WTC11 (cell line): ENCODE measurements around the gene WNT5A.

Experiments
- CREB1 ChIP-seq: sonication (generic); formaldehyde crosslinking; IDR thresholded peaks from 2 replicates; pipeline ENCODE4 v1.8.0; 2023; ENCODE audit warnings: mild to moderate bottlenecking, missing genetic modification reagents
- ELF4 ChIP-seq: sonication (generic); formaldehyde crosslinking; IDR thresholded peaks from 2 replicates; pipeline ENCODE4 v1.8.1; 2022; ENCODE audit warnings: low read depth, mild to moderate bottlenecking, moderate library complexity, missing genetic modification reagents
- ETV6 ChIP-seq: sonication (generic); formaldehyde crosslinking; IDR thresholded peaks from 2 replicates; pipeline ENCODE4 v1.8.1; 2022; ENCODE audit warnings: mild to moderate bottlenecking, missing genetic modification reagents
- FOXP1 ChIP-seq: sonication (generic); formaldehyde crosslinking; IDR thresholded peaks from 2 replicates; pipeline ENCODE4 v1.8.0; 2022; ENCODE audit warnings: missing genetic modification reagents, mild to moderate bottlenecking, moderate library complexity, borderline replicate concordance
- KAT7 ChIP-seq: sonication (generic); formaldehyde crosslinking; IDR thresholded peaks from 2 replicates; pipeline ENCODE4 v1.8.1; 2023; ENCODE audit warnings: missing genetic modification reagents, mild to moderate bottlenecking, borderline replicate concordance
- RELA ChIP-seq: sonication (generic); formaldehyde crosslinking; IDR thresholded peaks from 2 replicates; pipeline ENCODE4 v1.8.1; 2022; ENCODE audit warnings: missing genetic modification reagents, mild to moderate bottlenecking, borderline replicate concordance
- SOX15 ChIP-seq: fragments of 250-450 bp; sonication (Bioruptor Pico); IDR thresholded peaks from 2 replicates; pipeline ENCODE4 v1.9.0; 2021; ENCODE audit warnings: mild to moderate bottlenecking
- SP1 ChIP-seq: sonication (generic); formaldehyde crosslinking; conservative IDR thresholded peaks from 2 replicates; pipeline ENCODE4 v1.8.1; 2022; ENCODE audit warnings: missing genetic modification reagents
- ZBTB21 ChIP-seq: sonication (generic); formaldehyde crosslinking; IDR thresholded peaks from 2 replicates; pipeline ENCODE4 v1.8.1; 2023; ENCODE audit warnings: mild to moderate bottlenecking, missing genetic modification reagents, borderline replicate concordance
- ZNF121 ChIP-seq: sonication (generic); formaldehyde crosslinking; IDR thresholded peaks from 2 replicates; pipeline ENCODE4 v1.8.0; 2023; ENCODE audit warnings: missing genetic modification reagents
- TF ChIP-seq, protein P1 (sequence below): sonication (generic); formaldehyde crosslinking; IDR thresholded peaks from 2 replicates; pipeline ENCODE4 v1.8.1; 2023; ENCODE audit warnings: mild to moderate bottlenecking, missing genetic modification reagents, borderline replicate concordance
- TF ChIP-seq, protein P2 (sequence below): fragments of 200-600 bp; IDR thresholded peaks from 2 replicates; pipeline ENCODE4 v1.8.0; 2022; ENCODE audit warnings: antibody characterized with exemption
- TF ChIP-seq, protein P3 (sequence below): sonication (generic); formaldehyde crosslinking; IDR thresholded peaks from 2 replicates; pipeline ENCODE4 v1.8.0; 2022; ENCODE audit warnings: mild to moderate bottlenecking, missing genetic modification reagents
- TF ChIP-seq, protein P4 (sequence below): sonication (generic); formaldehyde crosslinking; IDR thresholded peaks from 2 replicates; pipeline ENCODE4 v1.8.1; 2023; ENCODE audit warnings: mild to moderate bottlenecking, missing genetic modification reagents, moderate library complexity

DNA sequence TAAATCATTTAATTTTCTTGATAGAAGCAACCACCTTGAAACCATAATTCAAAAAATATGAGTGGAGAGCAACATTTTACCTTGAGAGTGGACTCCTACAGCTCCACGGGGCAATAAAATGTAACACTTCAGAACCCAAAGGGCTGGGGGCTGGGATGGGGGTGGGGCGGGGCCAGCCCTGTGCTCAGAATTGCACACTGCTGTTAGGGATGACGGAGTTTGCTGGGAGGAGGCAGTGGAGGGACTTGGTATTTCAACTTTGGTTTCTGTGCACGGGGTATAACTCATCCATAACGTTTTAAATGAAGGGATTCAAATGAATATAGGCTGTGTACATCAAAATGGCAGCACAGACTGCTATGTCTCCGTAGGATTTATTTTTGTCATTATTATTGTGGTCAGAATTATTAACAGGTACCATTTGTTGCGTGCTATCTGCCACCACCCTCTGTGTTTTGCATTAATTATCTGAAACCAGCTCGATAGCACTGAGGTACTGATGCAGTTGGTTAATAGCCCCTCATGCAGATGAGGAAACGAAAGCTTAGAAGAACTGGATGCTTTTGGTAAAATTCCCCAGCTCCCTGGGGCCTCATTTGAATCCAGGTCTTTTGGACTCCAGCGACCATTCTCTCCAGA is 29.4 kb upstream of the WNT5A start:
- TF ChIP-seq, protein P1, sequence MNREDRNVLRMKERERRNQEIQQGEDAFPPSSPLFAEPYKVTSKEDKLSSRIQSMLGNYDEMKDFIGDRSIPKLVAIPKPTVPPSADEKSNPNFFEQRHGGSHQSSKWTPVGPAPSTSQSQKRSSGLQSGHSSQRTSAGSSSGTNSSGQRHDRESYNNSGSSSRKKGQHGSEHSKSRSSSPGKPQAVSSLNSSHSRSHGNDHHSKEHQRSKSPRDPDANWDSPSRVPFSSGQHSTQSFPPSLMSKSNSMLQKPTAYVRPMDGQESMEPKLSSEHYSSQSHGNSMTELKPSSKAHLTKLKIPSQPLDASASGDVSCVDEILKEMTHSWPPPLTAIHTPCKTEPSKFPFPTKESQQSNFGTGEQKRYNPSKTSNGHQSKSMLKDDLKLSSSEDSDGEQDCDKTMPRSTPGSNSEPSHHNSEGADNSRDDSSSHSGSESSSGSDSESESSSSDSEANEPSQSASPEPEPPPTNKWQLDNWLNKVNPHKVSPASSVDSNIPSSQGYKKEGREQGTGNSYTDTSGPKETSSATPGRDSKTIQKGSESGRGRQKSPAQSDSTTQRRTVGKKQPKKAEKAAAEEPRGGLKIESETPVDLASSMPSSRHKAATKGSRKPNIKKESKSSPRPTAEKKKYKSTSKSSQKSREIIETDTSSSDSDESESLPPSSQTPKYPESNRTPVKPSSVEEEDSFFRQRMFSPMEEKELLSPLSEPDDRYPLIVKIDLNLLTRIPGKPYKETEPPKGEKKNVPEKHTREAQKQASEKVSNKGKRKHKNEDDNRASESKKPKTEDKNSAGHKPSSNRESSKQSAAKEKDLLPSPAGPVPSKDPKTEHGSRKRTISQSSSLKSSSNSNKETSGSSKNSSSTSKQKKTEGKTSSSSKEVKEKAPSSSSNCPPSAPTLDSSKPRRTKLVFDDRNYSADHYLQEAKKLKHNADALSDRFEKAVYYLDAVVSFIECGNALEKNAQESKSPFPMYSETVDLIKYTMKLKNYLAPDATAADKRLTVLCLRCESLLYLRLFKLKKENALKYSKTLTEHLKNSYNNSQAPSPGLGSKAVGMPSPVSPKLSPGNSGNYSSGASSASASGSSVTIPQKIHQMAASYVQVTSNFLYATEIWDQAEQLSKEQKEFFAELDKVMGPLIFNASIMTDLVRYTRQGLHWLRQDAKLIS: no peak
- TF ChIP-seq, protein P2, sequence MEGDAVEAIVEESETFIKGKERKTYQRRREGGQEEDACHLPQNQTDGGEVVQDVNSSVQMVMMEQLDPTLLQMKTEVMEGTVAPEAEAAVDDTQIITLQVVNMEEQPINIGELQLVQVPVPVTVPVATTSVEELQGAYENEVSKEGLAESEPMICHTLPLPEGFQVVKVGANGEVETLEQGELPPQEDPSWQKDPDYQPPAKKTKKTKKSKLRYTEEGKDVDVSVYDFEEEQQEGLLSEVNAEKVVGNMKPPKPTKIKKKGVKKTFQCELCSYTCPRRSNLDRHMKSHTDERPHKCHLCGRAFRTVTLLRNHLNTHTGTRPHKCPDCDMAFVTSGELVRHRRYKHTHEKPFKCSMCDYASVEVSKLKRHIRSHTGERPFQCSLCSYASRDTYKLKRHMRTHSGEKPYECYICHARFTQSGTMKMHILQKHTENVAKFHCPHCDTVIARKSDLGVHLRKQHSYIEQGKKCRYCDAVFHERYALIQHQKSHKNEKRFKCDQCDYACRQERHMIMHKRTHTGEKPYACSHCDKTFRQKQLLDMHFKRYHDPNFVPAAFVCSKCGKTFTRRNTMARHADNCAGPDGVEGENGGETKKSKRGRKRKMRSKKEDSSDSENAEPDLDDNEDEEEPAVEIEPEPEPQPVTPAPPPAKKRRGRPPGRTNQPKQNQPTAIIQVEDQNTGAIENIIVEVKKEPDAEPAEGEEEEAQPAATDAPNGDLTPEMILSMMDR: no peak
- no peak for TF ChIP-seq RELA (CRISPR knock-in tag)
- TF ChIP-seq, protein P3, sequence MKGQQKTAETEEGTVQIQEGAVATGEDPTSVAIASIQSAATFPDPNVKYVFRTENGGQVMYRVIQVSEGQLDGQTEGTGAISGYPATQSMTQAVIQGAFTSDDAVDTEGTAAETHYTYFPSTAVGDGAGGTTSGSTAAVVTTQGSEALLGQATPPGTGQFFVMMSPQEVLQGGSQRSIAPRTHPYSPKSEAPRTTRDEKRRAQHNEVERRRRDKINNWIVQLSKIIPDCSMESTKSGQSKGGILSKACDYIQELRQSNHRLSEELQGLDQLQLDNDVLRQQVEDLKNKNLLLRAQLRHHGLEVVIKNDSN (CRISPR knock-in tag): no peak
- no peak for TF ChIP-seq SOX15
- no peak for TF ChIP-seq CREB1 (CRISPR knock-in tag)
- TF ChIP-seq FOXP1 (CRISPR knock-in tag): no peak
- no peak for TF ChIP-seq KAT7 (CRISPR knock-in tag)
- no peak for TF ChIP-seq ELF4
- TF ChIP-seq ETV6: no peak
- TF ChIP-seq SP1 (CRISPR knock-in tag): no peak
- no peak for TF ChIP-seq ZBTB21 (CRISPR knock-in tag)
- no peak for TF ChIP-seq ZNF121 (CRISPR knock-in tag)
- TF ChIP-seq, protein P4, sequence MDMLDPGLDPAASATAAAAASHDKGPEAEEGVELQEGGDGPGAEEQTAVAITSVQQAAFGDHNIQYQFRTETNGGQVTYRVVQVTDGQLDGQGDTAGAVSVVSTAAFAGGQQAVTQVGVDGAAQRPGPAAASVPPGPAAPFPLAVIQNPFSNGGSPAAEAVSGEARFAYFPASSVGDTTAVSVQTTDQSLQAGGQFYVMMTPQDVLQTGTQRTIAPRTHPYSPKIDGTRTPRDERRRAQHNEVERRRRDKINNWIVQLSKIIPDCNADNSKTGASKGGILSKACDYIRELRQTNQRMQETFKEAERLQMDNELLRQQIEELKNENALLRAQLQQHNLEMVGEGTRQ (CRISPR knock-in tag): no peak
